Lung (tissue), 12 donors: ENCODE results near the gene ARHGAP42. TPM values are rescaled to one million over a fixed set of nuclear protein-coding genes. Genes with fewer than 3 reads are reported as not detected.

ENCODE experiments used
- ATAC-seq: fragments of 200-7000 bp; cut with Tn5 transposase; one replicate; pipeline ENCODE4 v1.9.1; 2020; ENCODE audit warnings: moderate number of reproducible peaks; ENCODE audit not compliant: insufficient read depth, low FRiP score
- DNase-seq, 3 donors: peaks; one replicate each; pipeline ENCODE4 v3.0.0-alpha.2; 2013 to 2017
- H3K27ac ChIP-seq, 2 donors: one replicate each; pipeline ENCODE4 v1.5.1; 2013; ENCODE audit warnings: mild to moderate bottlenecking in 2 of 2, moderate library complexity in 2 of 2, control low read depth in 1 of 2, inconsistent platforms in 1 of 2, low read depth in 1 of 2, low read length in 1 of 2
- H3K27me3 ChIP-seq, 3 donors: one replicate each; pipeline ENCODE4 v1.5.1; 2013; ENCODE audit warnings: low read length in 2 of 3; ENCODE audit not compliant: control insufficient read depth in 3 of 3, insufficient read depth in 3 of 3
- H3K36me3 ChIP-seq, 4 donors: one replicate each; pipeline ENCODE4 v1.5.1; 2013; ENCODE audit warnings: low read length in 4 of 4, mild to moderate bottlenecking in 1 of 4, moderate library complexity in 1 of 4; ENCODE audit not compliant: control insufficient read depth in 4 of 4, insufficient read depth in 4 of 4
- H3K4me1 ChIP-seq, 5 donors: one replicate each; pipeline ENCODE4 v1.5.1; 2013; ENCODE audit warnings: low read length in 5 of 5, mild to moderate bottlenecking in 2 of 5, moderate library complexity in 1 of 5; ENCODE audit not compliant: control insufficient read depth in 5 of 5, insufficient read depth in 5 of 5
- H3K4me3 ChIP-seq: one replicate; pipeline ENCODE4 v1.5.1; 2013; ENCODE audit warnings: mild to moderate bottlenecking, control low read depth, moderate library complexity
- H3K9ac ChIP-seq, 2 donors: one replicate each; pipeline ENCODE4 v1.5.1; 2013; ENCODE audit warnings: low read length in 2 of 2, control low read depth in 1 of 2; ENCODE audit not compliant: insufficient read depth in 1 of 2
- H3K9me3 ChIP-seq, 4 donors: one replicate each; pipeline ENCODE4 v1.5.1; 2013; ENCODE audit warnings: low read length in 3 of 4, mild to moderate bottlenecking in 1 of 4, moderate library complexity in 1 of 4; ENCODE audit not compliant: control insufficient read depth in 4 of 4, insufficient read depth in 3 of 4
- CTCF ChIP-seq: IDR thresholded peaks from 2 replicates; pipeline ENCODE4 v1.5.1; 2012; ENCODE audit warnings: mild to moderate bottlenecking; ENCODE audit errors: control extremely low read depth, extremely low read depth
- WGBS, 2 donors: extraction: QIAGEN DNeasy Blood & Tissue Kit; methylation state at CpG; one replicate each; pipeline ENCODE4 v1.1.7; 2013; 5-methylcytosine and 5-hydroxymethylcytosine counted together
- polyA plus RNA-seq, 2 donors: library from polyadenylated mRNA; stranded (reverse); fragments of 200-250 nt; gene quantifications; one replicate each; pipeline ENCODE4 v1.2.1, GENCODE V29; 2013
- total RNA-seq, 2 donors: library from RNA; depleted of rRNA in 1 of 2; stranded (reverse); fragments of >200 nt in 1 of 2; gene quantifications; one replicate each; pipeline ENCODE4 v1.2.1, GENCODE V29; 2014 to 2021
- donor health status: control.
- donor health status: control.
- donor health status: Bipolar disorder and iron deficiency.
- donor health status: healthy.
- donor health status: DM: yes; HTN: yes; CAD: no.

Gene ARHGAP42
- total and polyA plus RNA-seq, 4 donors: 4.1 to 58.6 (median 10.3) TPM

GRCh38 chr11:100956351-100956750 is 269.3 kb downstream of the ARHGAP42 start:
- no peak for ATAC-seq
- Histone ChIP-seq H3K36me3 (peaks cover 0 to 4% (median 2%) of the 10 kb centered on the region in 4 donors), H3K27ac (no peak overlapping the region), H3K27me3 (no peaks in the 10 kb centered on the region), H3K9ac (no peak overlapping the region), H3K9me3 (no peaks in the 10 kb centered on the region), H3K4me3 (no peak overlapping the region), H3K4me1 (no peaks in the 10 kb centered on the region)
- no peak for DNase-seq
- no peak for TF ChIP-seq CTCF

DNA sequence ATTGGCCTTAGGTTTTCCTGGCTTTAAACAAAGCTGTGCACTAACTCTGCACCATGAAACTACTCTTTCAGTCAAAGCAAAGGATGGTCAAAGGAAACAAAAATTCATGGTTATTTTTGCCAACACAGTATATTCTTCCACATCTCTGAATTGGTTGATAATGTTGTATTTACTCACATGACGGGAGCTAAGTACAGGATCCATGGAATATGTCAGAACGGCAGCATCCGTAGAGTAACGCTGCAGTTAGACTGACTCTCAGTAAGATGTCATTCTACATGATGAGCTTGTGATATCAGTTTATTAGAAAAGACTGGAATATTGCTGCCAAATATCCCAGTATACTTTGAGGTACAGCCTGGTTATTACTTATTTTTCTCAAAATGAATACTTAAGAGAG is 270.4 kb downstream of the ARHGAP42 start:
- H3K27ac ChIP-seq: no peak overlapping the region
- WGBS, 2 donors: 61 to 64% methylated on average over 4 of the region's 4 CpGs
- ATAC-seq (no peak), DNase-seq (no peak)
- no peaks in the 10 kb centered on the region for H3K4me1 ChIP-seq
- no peak overlapping the region for H3K9ac ChIP-seq
- H3K27me3 ChIP-seq: no peaks in the 10 kb centered on the region
- H3K9me3 ChIP-seq: no peaks in the 10 kb centered on the region
- no peak overlapping the region for H3K4me3 ChIP-seq
- peaks cover 0 to 9% (median 3%) of the 10 kb centered on the region in 4 donors for H3K36me3 ChIP-seq
- TF ChIP-seq CTCF: no peak

- 69 to 71% methylated on average over 2 of the region's 2 CpGs for WGBS, 2 donors
- no peaks in the 10 kb centered on the region for H3K27me3 ChIP-seq
- no peak for TF ChIP-seq CTCF
- peaks cover 0 to 6% (median 0%) of the 10 kb centered on the region in 5 donors for H3K4me1 ChIP-seq
- no peak for DNase-seq
- peaks cover 0 to 18% (median 14%) of the 10 kb centered on the region in 4 donors for H3K36me3 ChIP-seq
- H3K9ac ChIP-seq: no peak overlapping the region
- no peak overlapping the region for H3K27ac ChIP-seq
- H3K4me3 ChIP-seq: no peak overlapping the region
- no peak for ATAC-seq
- H3K9me3 ChIP-seq: peaks cover 0 to 2% (median 0%) of the 10 kb centered on the region in 4 donors
Measured at GRCh38 chr11:100961633-100962032, 274.5 kb downstream of the ARHGAP42 start.

GRCh38 chr11:100963375-100963774 is 276.3 kb downstream of the ARHGAP42 start:
- no peak for ATAC-seq
- Histone ChIP-seq H3K4me1 (peaks cover 0 to 6% (median 0%) of the 10 kb centered on the region in 5 donors), H3K27me3 (no peaks in the 10 kb centered on the region), H3K27ac (no peak overlapping the region), H3K4me3 (no peak overlapping the region), H3K9me3 (peaks cover 0 to 2% (median under 1%) of the 10 kb centered on the region in 4 donors), H3K9ac (no peak overlapping the region), H3K36me3 (peaks cover 0 to 27% (median 16%) of the 10 kb centered on the region in 4 donors)
- TF ChIP-seq CTCF: no peak
- DNase-seq: no peak
- 0 to 8% methylated on average over 1 of the region's 1 CpG for WGBS, 2 donors
